AG08395 (cell line): ENCODE measurements around the gene TMEM190.

ENCODE experiments used
- DNase-seq: peaks from one replicate; pipeline ENCODE4 v3.0.0; 2012; ENCODE audit warnings: mixed read lengths, low spot score

TMEM190 gene

DNA sequence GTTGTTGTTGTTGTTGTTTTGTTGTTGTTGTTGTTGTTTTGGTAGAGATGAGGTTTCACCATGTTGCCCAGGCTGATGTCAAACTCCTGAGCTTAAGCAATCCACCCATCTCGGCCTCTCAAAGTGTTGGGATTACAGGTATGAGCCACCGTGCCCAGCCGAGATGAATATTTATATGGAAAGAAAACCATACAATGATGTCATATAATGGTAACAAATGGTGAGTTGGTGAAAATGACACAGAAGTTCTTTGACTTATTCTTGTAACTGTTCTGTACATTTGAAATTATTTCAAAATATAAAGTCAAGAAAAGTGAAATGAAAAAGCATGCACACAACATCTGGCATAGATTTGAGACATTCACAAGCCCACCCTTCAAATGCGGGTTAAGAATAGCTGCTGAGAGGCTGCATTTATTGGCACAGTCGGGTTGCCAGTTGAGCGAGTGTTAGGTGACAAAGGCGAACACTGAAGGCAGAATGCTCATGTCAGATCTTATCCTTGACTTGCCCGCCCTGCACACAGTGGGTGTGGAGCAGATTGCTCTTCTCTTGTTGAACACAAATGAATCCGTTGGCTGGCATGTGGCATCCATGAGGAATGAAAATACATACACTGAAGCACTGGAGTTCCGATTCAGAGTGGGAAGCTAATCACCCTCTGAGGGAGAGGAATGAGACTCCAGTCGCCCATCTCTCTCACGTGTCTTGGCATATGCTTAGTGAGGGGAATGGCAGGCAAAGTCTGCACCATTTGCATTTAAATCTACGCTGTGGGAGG is 46.8 kb downstream of the TMEM190 start:
- DNase-seq: no peak

DNA sequence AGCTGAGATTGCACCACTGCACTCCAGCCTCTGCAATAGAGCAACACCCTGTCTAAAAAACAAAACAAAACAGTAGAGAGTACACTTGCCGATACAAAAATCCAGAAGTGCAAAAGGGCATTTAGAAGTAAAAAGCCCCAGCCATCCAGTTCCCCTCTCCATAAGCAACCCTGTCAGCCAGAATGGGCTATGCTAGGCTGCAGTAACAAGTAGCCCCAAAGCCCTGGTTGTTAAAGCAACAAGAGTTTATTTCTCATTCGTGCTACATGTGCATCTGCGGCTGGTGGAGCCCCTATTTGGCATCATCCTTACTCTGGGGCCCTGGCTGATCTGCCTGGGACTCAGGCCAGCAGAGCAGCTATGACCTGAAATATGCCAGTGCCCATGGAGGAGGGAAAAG is 47.9 kb downstream of the TMEM190 start:
- no peak for DNase-seq

DNA sequence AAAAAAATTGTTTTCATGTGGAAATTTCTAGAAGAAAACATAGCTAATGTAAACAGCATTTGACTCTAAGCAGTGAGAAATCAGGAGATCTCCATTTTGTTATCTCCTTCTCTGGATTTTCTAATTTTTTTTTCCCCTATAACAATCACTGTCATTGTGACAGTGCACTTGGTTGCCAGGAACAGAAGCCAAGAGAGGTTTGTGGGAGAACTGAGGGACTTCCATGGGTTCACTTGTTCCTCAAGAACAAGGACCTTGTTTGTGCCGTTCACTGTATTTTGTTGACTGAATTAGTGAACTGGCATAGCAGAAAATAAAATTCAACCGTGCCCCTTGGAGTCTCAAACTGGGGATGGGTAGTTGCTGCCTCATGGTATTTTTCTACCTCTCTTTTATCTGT is 49.4 kb downstream of the TMEM190 start:
- no peak for DNase-seq
